NT2/D1 (cell line): ENCODE results near the gene SLC35G6.
A peak's percentile ranks its signal among the peaks of the same experiment; 100 is the strongest.
"Not testable (repeated sequence)": the region's sequence is repeated elsewhere in the genome, so short reads cannot be mapped to it uniquely, and the experiment has no call there.

Source experiments
- DNase-seq: peaks from one replicate; pipeline ENCODE4 v3.0.0-alpha.2; 2011; ENCODE audit warnings: low read depth, low spot score
- H3K27me3 ChIP-seq: 2 replicates; pipeline ENCODE4 v1.6.0; 2011; ENCODE audit warnings: mild to moderate bottlenecking; ENCODE audit not compliant: insufficient read length, insufficient read depth
- H3K36me3 ChIP-seq: 2 replicates; pipeline ENCODE4 v1.6.1; 2011; ENCODE audit warnings: mild to moderate bottlenecking, low read length, mixed read lengths; ENCODE audit not compliant: insufficient read depth, insufficient read length
- H3K4me1 ChIP-seq: 2 replicates; pipeline ENCODE4 v1.5.1; 2011; ENCODE audit not compliant: insufficient read depth, insufficient read length
- H3K4me3 ChIP-seq: 2 replicates; pipeline ENCODE4 v1.5.1; 2011; ENCODE audit warnings: low read depth; ENCODE audit not compliant: insufficient read length
- H3K9ac ChIP-seq: 2 replicates; pipeline ENCODE4 v1.6.0; 2011; ENCODE audit warnings: low read depth; ENCODE audit not compliant: insufficient read length
- H3K9me3 ChIP-seq: 2 replicates; pipeline ENCODE4 v1.5.1; 2011; ENCODE audit warnings: mild to moderate bottlenecking, low read length; ENCODE audit not compliant: insufficient read depth
- SUZ12 ChIP-seq: IDR thresholded peaks from 2 replicates; pipeline ENCODE4 v1.6.1; 2011; ENCODE audit not compliant: insufficient read length, insufficient read depth; ENCODE audit errors: extremely low read depth
- YY1 ChIP-seq: IDR thresholded peaks from 2 replicates; pipeline ENCODE4 v1.6.1; 2011; ENCODE audit not compliant: insufficient read length, insufficient read depth
- ZNF274 ChIP-seq: IDR thresholded peaks from 2 replicates; pipeline ENCODE4 v1.6.1; 2011; ENCODE audit warnings: mild to moderate bottlenecking, low read depth, low read length

Gene SLC35G6

DNA sequence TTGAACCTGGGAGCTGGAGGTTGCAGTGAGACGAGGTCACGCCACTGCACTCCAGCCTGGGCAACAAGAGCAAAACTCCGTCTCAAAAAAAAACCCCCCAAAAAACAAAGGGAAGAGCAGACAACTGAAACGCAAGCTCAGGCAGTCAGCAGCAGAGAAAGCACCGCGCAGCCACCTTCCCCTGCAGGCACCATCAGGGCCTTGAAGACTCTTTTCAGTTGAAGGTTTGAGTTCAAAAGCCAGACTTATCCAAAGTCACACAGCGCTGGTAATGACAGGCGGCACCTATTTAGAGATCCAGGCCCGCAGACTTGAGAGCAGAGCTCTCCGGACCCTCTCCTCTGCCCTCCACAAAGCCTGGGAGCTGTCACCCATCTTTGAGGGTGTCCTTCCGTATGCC, 13.0 kb upstream of the SLC35G6 start:
- H3K4me1 ChIP-seq = peaks cover 3% of the 10 kb centered on the region
- H3K9ac ChIP-seq = no peak overlapping the region
- DNase-seq = no peak
- no peak for TF ChIP-seq SUZ12
- no peak for TF ChIP-seq ZNF274
- no peak for TF ChIP-seq YY1
- H3K9me3 ChIP-seq = no peaks in the 10 kb centered on the region
- no peaks in the 10 kb centered on the region for H3K27me3 ChIP-seq
- no peak overlapping the region for H3K4me3 ChIP-seq
- peaks cover 19% of the 10 kb centered on the region for H3K36me3 ChIP-seq

DNA sequence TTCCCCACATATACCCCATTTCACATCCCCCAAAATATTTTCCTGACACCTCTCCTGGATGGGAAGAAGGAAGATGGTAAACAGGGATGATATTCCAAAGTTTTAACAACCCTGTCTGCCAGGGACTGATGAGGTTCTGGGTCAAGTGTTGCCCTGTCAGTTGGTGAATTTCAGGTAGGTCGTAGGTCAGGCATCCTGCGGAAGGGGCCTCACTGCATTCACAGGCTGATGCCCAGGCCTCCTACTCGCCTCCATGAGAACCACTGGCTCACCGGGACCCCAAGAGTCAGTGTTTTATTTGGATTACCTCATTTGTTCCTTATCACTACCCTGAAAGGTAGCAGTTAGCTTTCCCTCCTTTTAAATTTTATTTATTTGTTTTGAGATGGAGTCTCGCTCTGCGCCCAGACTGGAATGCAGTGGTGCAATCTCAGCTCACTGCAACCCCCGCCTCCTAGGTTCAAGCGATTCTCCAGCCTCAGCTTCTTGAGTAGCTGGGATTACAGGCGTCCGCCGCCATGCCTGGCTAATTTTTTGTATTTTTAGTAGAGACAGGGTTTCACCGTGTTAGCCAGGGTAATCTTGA, 12.3 kb upstream of the SLC35G6 start:
- no peaks in the 10 kb centered on the region for H3K9me3 ChIP-seq
- no peak for DNase-seq
- H3K4me1 ChIP-seq = peaks cover 3% of the 10 kb centered on the region
- TF ChIP-seq ZNF274 (no peak), YY1 (no peak), SUZ12 (no peak)
- H3K27me3 ChIP-seq = no peaks in the 10 kb centered on the region
- no peak overlapping the region for H3K4me3 ChIP-seq
- peaks cover 15% of the 10 kb centered on the region for H3K36me3 ChIP-seq
- no peak overlapping the region for H3K9ac ChIP-seq

DNA sequence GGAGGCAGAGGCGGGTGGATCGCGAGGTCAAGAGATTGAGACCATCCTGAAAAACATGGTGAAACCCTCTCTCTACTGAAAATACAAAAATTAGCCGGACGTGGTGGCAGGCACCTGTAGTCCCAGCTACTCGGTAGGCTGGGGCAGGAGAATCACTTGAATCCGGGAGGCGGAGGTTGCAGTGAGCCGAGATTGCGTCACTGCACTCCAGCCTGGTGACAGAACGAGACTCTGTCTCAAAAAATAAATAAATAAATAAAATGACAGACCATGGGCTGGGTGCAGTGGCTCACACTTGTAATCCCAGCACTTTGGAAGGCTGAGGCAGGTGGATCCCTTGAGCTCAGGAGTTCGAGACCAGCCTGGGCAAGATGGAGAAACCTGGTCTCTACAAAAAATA, 11.4 kb upstream of the SLC35G6 start:
- DNase-seq, H3K9me3 ChIP-seq, H3K4me3 ChIP-seq, H3K9ac ChIP-seq, H3K27me3 ChIP-seq, H3K4me1 ChIP-seq: not testable (repeated sequence)
- H3K36me3 ChIP-seq = peaks cover 13% of the 10 kb centered on the region

DNA sequence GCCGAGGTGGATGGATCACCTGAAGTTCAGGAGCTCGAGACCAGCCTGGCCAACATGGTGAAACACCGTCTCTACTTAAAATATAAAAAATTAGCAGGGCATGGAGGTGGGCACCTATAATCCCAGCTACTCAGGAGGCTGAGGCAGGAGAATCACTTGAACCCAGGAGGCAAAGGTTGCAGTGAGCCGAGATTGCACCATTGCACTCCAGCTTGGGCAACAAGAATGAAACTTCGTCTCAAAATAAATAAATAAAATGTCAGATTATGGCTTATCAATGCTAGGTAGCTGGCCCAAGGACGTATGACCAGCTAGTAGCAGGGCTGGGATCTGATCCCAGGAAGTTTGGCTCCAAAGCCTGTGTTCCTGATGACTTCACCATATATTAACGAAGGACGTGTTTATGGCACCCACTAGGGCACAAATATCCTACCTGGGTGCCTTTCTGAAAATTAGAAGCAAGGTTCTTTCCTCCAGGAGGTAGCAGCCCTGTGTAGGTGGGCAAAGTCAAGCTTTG, 10.7 kb upstream of the SLC35G6 start:
- not testable (repeated sequence) for H3K9ac ChIP-seq, H3K4me3 ChIP-seq, DNase-seq, H3K9me3 ChIP-seq, H3K27me3 ChIP-seq, H3K4me1 ChIP-seq
- H3K36me3 ChIP-seq = peaks cover 11% of the 10 kb centered on the region

DNA sequence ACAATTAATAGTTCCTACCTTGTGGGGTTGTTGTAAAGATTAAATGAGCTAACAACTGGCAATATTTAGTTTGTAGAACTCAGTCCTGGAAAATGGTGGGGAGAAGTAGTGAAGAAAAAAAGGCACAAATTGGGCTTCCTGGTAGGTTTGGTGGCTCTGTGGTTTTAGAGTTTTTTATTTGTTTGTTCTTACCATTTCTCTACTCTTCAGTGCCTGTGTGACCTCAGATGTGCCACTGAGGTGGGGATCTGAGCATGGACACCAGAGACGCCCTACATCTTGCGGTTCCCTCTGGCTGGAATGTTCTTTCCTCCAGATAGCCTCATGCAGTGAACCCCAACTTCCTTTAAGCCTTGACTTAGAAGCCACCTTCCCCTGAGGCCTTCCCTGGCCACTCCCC, 9.5 kb upstream of the SLC35G6 start:
- Histone ChIP-seq H3K9ac (no peak overlapping the region), H3K4me1 (peaks cover 4% of the 10 kb centered on the region), H3K9me3 (no peaks in the 10 kb centered on the region), H3K36me3 (peaks cover 6% of the 10 kb centered on the region), H3K4me3 (no peak overlapping the region), H3K27me3 (no peaks in the 10 kb centered on the region)
- no peak for DNase-seq
- no peak for TF ChIP-seq YY1
- no peak for TF ChIP-seq ZNF274
- no peak for TF ChIP-seq SUZ12

DNA sequence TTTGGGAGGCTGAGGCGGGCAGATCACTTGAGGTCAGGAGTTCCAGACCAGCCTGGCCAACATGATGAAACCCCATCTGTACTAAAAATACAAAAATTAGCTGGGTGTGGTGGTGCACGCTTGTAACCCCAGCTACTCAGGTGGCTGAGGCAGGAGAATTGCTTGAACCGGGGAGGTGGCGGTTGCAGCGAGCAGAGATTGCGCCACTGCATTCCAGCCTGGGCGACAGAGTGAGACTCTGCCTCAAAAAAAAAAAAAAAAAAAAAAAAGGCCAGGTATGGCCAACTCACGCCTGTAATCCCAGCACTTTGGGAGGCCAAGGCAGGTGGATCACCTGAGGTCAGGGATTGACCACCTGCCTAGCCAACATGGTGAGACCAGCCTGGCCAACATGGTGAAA, 6.5 kb upstream of the SLC35G6 start:
- H3K4me3 ChIP-seq, H3K27me3 ChIP-seq, H3K36me3 ChIP-seq, H3K9ac ChIP-seq, DNase-seq, H3K9me3 ChIP-seq: not testable (repeated sequence)
- peaks cover 16% of the 10 kb centered on the region for H3K4me1 ChIP-seq

DNA sequence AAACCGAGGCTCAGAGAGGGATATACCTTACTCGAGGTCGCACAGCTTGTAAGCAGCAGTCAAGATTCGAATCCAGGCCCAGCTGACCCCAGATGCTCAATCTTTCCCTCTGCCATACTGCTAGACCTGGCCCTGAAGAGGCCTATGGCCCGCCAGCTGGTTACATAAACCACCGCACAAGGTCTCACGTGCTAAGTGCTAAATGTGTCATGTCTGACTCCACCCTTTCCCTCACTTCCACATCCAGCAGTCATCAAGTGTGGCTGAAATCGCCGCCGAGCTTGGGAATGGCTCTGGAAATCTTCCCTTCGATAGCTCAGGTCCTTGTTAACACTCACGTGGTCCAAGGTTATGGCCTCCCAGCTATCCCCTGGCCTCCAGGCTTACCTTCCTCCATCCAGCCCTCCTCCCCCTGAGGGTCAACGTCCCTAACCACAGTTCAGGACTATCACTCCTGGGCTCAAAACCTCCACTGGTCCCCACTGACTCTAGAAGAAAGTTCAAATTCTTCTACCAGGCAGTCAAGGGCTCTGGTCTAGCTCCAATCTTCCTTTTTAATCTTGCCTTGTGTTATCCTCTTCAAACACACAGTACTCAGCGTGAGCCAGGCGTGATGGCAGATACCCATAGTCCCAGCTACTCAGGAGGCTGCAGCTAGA, 5.4 kb upstream of the SLC35G6 start:
- Histone ChIP-seq H3K9me3 (no peaks in the 10 kb centered on the region), H3K4me1 (peaks cover 18% of the 10 kb centered on the region), H3K9ac (peak overlapping the region; percentile 9), H3K4me3 (no peak overlapping the region), H3K36me3 (peaks cover 2% of the 10 kb centered on the region), H3K27me3 (no peaks in the 10 kb centered on the region)
- DNase-seq = no peak
- TF ChIP-seq YY1 (no peak), SUZ12 (no peak), ZNF274 (no peak)

DNA sequence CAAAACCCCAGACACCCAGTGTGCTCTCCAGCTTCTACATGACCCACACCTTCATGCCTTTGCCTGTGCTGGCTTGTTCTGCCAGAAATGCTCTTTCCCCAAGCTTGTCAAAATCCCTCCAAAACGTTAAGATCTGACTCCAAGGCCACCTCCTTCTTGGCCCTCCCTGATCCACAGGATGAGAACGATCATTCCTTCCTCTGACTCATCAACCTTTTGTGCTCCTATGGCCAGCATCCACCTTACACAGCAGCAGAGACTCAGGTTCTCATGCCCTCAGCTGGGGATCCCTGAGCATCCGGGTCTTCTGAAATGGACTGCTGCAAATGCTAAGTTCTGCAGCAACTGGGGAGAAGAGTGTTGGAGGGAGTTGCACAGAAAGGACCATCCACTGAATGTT, 4.8 kb upstream of the SLC35G6 start:
- Histone ChIP-seq H3K27me3 (no peaks in the 10 kb centered on the region), H3K9me3 (no peaks in the 10 kb centered on the region), H3K4me1 (peaks cover 18% of the 10 kb centered on the region), H3K9ac (peak overlapping the region; percentile 9), H3K4me3 (no peak overlapping the region), H3K36me3 (peaks cover 2% of the 10 kb centered on the region)
- TF ChIP-seq SUZ12 (no peak), YY1 (no peak), ZNF274 (no peak)
- DNase-seq = no peak
